Loucy (cell line): ENCODE measurements around the gene MYMK.

Experiments
- H2AFZ ChIP-seq: fragments of 200-600 bp; sonication (generic); 2 replicates; pipeline ENCODE4 v1.6.0; 2016; ENCODE audit warnings: antibody characterized with exemption, mild to moderate bottlenecking, low read length, moderate library complexity
- H3F3A ChIP-seq: fragments of 200-600 bp; 2 replicates; pipeline ENCODE4 v1.6.0; 2016; ENCODE audit warnings: antibody characterized with exemption, low read depth, mild to moderate bottlenecking
- H3K27me3 ChIP-seq: fragments of 200-600 bp; sonication (generic); 2 replicates; pipeline ENCODE4 v1.6.1; 2014; ENCODE audit warnings: low read length, mild to moderate bottlenecking; ENCODE audit not compliant: insufficient read depth, poor library complexity, severe bottlenecking
- H3K36me3 ChIP-seq: fragments of 200-600 bp; sonication (generic); 2 replicates; pipeline ENCODE4 v1.6.1; 2016; ENCODE audit warnings: low read length; ENCODE audit not compliant: insufficient read depth
- H3K4me1 ChIP-seq: fragments of 200-600 bp; sonication (generic); 2 replicates; pipeline ENCODE4 v1.5.1; 2014; ENCODE audit warnings: low read length, mild to moderate bottlenecking; ENCODE audit not compliant: insufficient read depth, poor library complexity, severe bottlenecking
- H3K4me2 ChIP-seq: fragments of 200-600 bp; sonication (generic); 2 replicates; pipeline ENCODE4 v1.6.0; 2014; ENCODE audit warnings: antibody characterized with exemption, low read length, low read depth, mild to moderate bottlenecking; ENCODE audit not compliant: poor library complexity, severe bottlenecking
- H3K4me3 ChIP-seq: fragments of 200-600 bp; sonication (generic); 2 replicates; pipeline ENCODE4 v1.5.1; 2014; ENCODE audit warnings: low read length, mild to moderate bottlenecking, mixed read lengths; ENCODE audit not compliant: poor library complexity, severe bottlenecking
- H3K79me2 ChIP-seq: fragments of 200-600 bp; sonication (generic); 2 replicates; pipeline ENCODE4 v1.6.1; 2014; ENCODE audit warnings: low read length; ENCODE audit not compliant: insufficient read depth
- H3K9ac ChIP-seq: fragments of 200-600 bp; sonication (generic); 2 replicates; pipeline ENCODE4 v1.6.0; 2014; ENCODE audit warnings: mild to moderate bottlenecking, low read depth, low read length, moderate library complexity; ENCODE audit not compliant: poor library complexity, severe bottlenecking
- H3K9me2 ChIP-seq: fragments of 200-600 bp; sonication (generic); replicated peaks from 2 replicates; pipeline ENCODE4 v1.6.1; 2016; ENCODE audit warnings: low read depth, low read length, mixed read lengths
- H3K9me3 ChIP-seq: fragments of 200-600 bp; sonication (generic); 2 replicates; pipeline ENCODE4 v1.6.1; 2014; ENCODE audit warnings: mild to moderate bottlenecking, antibody characterized with exemption, low read length, low read depth; ENCODE audit not compliant: insufficient read depth
- H4K20me1 ChIP-seq: fragments of 200-600 bp; sonication (generic); 2 replicates; pipeline ENCODE4 v1.6.0; 2014; ENCODE audit warnings: antibody characterized with exemption, low read length, mild to moderate bottlenecking; ENCODE audit not compliant: insufficient read depth, poor library complexity, severe bottlenecking
- EZH2phosphoT487 ChIP-seq: fragments of 200-600 bp; IDR thresholded peaks from 2 replicates; pipeline ENCODE4 v1.6.1; 2018; ENCODE audit warnings: antibody characterized with exemption, mild to moderate bottlenecking, moderate library complexity, borderline replicate concordance
- TF ChIP-seq, protein P1 (sequence below): fragments of 200-600 bp; sonication (generic); conservative IDR thresholded peaks from 2 replicates; pipeline ENCODE4 v1.5.1; 2014; ENCODE audit warnings: mild to moderate bottlenecking, antibody characterized with exemption, low read length

MYMK gene

DNA sequence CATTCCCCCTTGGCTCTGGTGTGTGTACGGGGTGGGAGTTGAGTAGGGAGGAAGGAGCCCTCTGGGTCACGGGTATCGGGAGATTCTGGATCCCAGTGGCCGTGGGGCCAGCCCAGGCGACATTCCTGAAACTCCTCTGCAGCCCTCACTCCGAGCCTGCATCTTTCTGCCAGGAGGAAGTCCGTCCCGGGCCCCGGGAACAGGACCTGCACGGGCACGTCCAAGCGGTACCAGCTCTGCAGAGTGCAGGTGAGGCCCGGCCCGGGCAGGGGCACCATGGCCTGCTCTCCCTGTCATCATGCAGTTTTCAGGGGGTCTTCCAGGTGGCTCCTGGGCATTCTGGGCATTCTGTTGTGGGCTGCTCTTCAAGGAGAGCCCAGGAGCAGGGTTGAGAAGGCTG, 13.4 kb upstream of the MYMK start:
- no peaks in the 10 kb centered on the region for H3K79me2 ChIP-seq
- H3K27me3 ChIP-seq = no peaks in the 10 kb centered on the region
- no peaks in the 10 kb centered on the region for H4K20me1 ChIP-seq
- no peak overlapping the region for H3K9ac ChIP-seq
- no peaks in the 10 kb centered on the region for H3K9me3 ChIP-seq
- H2AFZ ChIP-seq = no peak overlapping the region
- H3F3A ChIP-seq = no peaks in the 10 kb centered on the region
- no peaks in the 10 kb centered on the region for H3K36me3 ChIP-seq
- H3K9me2 ChIP-seq = no peaks in the 10 kb centered on the region
- H3K4me2 ChIP-seq = no peak overlapping the region
- peaks cover 17% of the 10 kb centered on the region for H3K4me1 ChIP-seq
- TF ChIP-seq, protein P1, sequence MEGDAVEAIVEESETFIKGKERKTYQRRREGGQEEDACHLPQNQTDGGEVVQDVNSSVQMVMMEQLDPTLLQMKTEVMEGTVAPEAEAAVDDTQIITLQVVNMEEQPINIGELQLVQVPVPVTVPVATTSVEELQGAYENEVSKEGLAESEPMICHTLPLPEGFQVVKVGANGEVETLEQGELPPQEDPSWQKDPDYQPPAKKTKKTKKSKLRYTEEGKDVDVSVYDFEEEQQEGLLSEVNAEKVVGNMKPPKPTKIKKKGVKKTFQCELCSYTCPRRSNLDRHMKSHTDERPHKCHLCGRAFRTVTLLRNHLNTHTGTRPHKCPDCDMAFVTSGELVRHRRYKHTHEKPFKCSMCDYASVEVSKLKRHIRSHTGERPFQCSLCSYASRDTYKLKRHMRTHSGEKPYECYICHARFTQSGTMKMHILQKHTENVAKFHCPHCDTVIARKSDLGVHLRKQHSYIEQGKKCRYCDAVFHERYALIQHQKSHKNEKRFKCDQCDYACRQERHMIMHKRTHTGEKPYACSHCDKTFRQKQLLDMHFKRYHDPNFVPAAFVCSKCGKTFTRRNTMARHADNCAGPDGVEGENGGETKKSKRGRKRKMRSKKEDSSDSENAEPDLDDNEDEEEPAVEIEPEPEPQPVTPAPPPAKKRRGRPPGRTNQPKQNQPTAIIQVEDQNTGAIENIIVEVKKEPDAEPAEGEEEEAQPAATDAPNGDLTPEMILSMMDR = no peak
- TF ChIP-seq EZH2phosphoT487 = no peak
- H3K4me3 ChIP-seq = no peak overlapping the region

DNA sequence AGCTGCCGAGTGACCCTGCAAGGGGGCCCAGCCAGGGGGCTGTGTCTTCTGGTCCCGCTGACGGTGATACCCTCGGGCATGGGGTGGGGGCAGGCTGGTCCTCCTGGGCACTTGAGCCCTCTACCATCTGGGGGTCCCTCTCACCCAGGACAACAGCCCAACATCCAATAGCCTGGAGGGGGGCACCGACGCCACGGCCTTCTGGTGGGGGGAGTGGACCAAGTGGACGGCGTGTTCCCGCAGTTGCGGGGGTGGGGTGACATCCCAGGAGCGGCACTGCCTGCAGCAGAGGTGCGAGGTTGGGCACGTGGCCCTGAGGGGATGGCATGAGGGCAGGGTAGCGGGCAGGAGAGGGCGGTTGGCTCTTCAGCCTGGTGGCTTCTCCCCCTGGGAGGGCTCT, 12.5 kb upstream of the MYMK start:
- H3K9me3 ChIP-seq = no peaks in the 10 kb centered on the region
- TF ChIP-seq, protein P1 = no peak
- no peak for TF ChIP-seq EZH2phosphoT487
- H4K20me1 ChIP-seq = no peaks in the 10 kb centered on the region
- no peaks in the 10 kb centered on the region for H3F3A ChIP-seq
- H3K9ac ChIP-seq = no peak overlapping the region
- H3K4me1 ChIP-seq = peaks cover 22% of the 10 kb centered on the region
- H3K79me2 ChIP-seq = no peaks in the 10 kb centered on the region
- no peaks in the 10 kb centered on the region for H3K36me3 ChIP-seq
- H3K4me3 ChIP-seq = no peak overlapping the region
- H2AFZ ChIP-seq = no peak overlapping the region
- H3K27me3 ChIP-seq = no peaks in the 10 kb centered on the region
- no peaks in the 10 kb centered on the region for H3K9me2 ChIP-seq
- no peak overlapping the region for H3K4me2 ChIP-seq

DNA sequence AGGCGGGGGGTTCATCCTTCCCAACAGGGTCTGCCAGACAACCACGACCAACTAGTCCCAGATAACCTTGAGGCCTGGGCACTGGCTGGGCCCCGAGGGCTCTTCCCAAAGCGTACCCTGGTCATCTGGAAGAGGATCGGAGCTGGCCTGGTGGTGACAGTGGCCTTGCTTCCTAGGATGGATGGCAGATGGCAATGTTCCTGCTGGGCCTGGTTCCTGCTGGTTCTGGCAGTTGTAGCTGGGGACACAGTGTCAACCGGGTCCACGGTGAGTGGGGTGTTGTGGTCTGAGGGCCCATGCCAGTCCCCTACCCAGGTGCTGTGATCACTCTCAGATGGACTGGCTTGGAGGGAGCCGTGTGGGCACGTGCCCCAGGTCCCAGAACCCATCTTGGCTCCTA, 11.8 kb upstream of the MYMK start:
- Histone ChIP-seq H4K20me1 (no peaks in the 10 kb centered on the region), H2AFZ (no peak overlapping the region), H3K4me3 (no peak overlapping the region), H3K9me2 (no peaks in the 10 kb centered on the region), H3K79me2 (no peaks in the 10 kb centered on the region), H3K27me3 (no peaks in the 10 kb centered on the region), H3K9me3 (no peaks in the 10 kb centered on the region), H3F3A (no peaks in the 10 kb centered on the region), H3K4me1 (peaks cover 22% of the 10 kb centered on the region), H3K36me3 (no peaks in the 10 kb centered on the region), H3K4me2 (no peak overlapping the region), H3K9ac (no peak overlapping the region)
- no peak for TF ChIP-seq EZH2phosphoT487
- TF ChIP-seq, protein P1 = no peak
